T-helper 22 cell (primary cell): Measurements from ENCODE around the gene TANC2.
"Not testable (repeated sequence)": the region's sequence is repeated elsewhere in the genome, so short reads cannot be mapped to it uniquely, and the experiment has no call there.

Experiments
- DNase-seq: peaks from one replicate; pipeline ENCODE4 v3.0.0-alpha.2; 2020; ENCODE audit warnings: low read depth

Gene TANC2

GRCh38 chr17:62964506-62964905, 1.5 kb upstream of the TANC2 start:
- no peak for DNase-seq

DNA sequence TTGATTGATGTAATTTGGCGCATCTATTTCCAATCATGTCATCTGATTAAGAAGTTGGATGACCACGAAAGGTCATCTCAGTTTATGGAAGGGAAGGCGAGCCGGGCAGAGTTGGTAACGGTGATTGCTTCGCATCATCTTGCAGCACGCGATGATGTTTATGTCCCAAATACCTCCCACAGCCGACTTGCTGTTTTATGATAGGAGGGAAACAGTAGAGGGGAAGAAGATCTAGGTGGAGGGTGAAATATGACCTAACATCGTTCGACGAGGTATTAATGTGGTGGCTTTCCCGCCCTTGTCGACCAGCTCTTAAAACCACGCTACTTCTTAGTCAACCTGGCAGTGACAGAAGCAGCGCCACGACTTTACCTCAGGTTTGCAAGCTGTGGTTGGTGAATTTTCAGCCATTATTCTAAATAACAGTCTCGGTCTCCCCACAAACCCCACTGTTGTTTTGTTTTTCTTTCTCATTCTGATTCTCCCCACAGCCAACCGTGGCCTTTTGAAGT, 805 bp upstream of the TANC2 start:
- peak; percentile 34 for DNase-seq

DNA sequence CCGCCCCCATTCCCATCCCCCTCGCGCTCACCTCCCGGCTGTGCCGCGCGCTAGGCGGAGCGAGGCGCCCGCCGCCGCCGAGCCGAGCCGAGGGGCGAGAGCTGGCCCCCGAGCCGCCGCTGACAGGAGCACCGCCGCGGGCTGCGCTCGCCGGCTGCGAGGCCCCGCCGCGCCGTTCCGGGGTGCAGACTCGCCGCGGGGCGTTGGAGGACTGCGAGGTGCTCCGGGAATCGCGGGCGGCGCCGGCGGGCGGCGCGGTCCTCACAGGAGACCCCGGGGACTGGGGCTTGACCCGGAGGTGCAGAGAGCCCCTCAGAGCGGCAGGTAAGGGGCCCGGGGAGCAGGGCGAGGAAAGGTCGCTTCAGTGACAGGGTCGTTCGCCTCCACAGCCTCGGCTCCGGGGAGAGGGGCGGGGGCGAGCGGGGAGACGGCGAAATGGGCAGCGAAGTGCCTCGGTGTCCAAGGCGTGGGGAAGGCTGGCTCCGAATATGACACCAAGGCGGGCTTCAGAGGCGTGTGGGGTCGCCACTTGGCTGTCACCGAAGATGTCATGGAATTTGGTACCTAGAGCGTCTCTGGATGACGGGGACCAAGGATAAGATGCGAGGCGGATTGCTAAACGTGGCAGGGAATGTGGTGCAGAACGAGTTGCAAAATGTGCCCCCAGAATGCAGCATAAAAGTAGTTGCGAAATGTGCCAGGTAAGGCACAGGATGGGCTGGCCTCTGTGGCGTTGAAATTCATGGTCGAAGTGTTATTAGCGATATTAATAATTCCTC, 580 bp downstream of the TANC2 start:
- no peak for DNase-seq

- DNase-seq: no peak
These were observed 1.1 kb downstream of the TANC2 start for GRCh38 chr17:62967205-62967529.

DNA sequence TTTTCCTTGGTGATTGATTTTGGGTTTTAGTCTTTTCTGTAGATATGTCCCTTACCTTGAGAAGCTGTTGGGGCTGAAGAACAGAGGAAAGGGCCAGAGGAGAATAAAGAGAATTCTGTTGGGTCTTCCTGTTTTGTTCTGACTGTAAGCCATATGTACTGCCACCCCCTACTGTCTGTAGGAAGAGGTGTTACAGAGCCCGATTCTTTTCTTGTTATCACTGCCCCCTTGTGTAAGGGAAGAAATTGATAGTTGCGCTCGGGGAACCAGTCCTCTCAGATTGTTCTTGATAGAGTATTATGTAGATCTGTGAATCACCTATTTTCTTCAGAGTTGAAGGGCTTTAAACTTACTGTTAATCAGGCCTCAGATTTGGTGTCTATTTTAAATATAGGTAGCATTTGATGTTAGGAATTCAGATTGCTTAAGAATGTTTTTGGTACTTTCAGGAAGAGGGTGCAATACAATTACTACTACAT, 2.4 kb downstream of the TANC2 start:
- DNase-seq: peak; percentile 23

DNA sequence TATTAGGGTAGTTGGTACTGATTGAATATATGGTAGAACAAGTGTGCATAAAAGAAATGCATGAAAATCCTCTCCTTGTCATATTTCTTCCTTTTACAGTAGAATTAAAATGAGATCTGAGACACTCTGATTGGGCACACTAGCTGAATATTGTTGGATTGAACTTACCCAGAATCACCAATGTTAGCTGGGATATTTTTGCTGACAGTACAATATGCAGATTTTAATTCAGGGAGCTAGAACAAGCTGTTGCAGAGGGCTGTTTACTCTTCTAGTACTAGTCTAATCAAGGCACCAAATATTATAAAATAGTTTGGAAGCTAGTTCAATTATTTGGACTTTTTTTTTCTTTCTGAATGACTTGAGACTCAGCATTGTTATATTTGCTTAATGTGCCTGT, 4.6 kb downstream of the TANC2 start:
- no peak for DNase-seq

DNA sequence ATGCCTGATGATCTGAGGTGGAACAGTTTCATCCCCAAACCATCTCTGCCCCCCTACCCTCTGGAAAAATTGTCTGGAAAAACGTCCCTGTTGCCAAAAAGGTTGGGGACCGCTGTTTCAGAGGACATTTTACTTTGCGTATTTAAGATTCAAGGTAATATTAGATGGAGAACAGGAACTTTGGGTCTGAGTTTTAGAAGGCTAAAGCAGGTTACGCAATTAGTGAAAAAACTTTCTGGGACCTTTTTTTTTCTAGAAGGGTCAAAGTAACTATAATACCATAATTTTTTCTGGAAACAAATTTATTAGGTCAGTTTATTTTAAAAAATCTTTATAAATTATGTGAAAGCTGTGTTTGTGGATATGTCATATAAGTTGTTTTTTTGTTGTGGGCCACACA, 5.8 kb downstream of the TANC2 start:
- DNase-seq: no peak

DNA sequence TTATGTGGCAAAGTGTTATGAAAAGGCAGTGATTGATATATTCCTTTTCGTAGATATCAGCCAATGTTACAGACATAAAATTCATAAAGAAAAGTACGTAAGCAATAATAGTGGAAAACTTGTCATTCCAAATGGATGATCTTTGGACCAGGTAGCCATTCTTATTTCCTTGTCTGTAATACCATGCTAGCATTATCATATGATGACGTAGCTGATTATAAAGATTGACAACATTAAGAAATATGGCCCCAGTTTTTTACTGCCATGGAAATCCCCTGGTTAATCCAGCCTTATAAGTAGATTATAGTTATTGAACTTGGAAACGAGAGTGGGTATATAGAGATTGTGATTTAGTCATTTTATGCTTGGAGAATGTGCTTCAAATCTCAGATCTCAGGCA, 8.8 kb downstream of the TANC2 start:
- no peak for DNase-seq

GRCh38 chr17:62975206-62975605, 9.2 kb downstream of the TANC2 start:
- no peak for DNase-seq

DNA sequence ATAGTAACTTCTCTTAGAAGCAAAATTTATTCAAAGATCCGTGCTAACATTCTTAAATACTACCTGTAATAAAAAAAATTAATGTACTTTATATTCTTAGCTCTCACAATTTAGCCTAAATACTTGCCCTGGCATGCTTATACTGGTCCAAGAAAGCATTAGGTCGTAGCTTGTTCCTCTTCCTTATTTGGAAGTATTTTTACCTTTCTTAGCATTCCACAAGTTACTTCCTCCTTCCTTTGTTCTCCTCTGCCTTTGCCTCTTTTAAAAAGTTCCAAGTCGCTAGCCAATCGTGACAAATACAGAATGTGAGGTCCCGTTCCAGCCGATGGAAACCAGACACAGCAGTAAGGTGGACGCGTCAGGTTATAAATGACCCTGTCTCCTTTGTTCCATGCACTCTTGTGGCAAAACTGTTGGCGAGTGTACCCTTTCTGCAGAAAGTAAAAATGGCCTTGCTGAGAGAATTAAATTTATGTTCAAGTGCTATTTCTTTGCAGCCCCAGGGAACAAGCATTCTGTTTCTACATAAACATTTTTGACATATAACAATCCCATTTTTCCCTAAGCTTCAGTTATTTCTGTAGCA, 10.7 kb downstream of the TANC2 start:
- DNase-seq: not testable (repeated sequence)

DNA sequence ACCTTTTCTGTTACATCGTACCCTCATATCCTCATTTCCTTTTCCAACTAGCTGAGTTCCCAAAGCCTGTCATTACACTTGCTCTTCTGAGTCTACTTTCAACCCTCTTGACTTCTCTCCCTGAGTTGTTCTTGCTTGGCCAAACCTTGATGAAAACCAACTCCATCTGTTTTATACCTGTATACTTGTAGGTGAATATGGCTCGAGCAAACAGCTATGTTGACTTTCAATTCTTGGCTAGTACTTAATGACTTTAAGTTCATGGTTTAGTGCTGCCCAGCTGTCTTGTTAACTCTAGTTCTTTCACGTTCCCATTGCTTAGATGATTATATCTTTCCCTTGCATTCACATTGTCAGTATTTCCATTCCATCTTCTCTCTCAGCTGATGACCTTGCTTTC, 14.8 kb downstream of the TANC2 start:
- DNase-seq: no peak

GRCh38 chr17:62981933-62982332, 15.9 kb downstream of the TANC2 start:
- no peak for DNase-seq

- DNase-seq: no peak
These were observed 18.8 kb downstream of the TANC2 start for GRCh38 chr17:62984801-62985200.

DNA sequence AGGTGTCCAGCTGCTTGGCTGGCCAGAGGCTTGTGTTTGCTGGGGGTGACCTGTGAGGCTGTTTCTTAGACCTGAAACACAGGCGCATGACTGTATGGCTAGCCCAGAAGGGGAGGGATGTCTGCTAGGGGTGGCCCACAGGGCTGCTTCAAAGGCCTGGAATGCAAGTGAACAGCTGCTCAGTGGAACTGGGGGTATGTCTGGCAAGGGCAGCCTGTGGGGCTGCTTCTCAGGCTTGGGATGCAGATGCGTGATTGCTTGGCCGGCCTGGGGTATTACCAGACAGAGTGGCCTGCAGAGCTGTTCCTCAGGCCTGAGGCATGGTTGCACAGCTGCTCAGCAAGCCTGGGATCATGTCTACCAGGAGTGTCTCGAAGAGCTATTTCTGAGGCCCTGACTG, 20.5 kb downstream of the TANC2 start:
- DNase-seq: no peak

DNA sequence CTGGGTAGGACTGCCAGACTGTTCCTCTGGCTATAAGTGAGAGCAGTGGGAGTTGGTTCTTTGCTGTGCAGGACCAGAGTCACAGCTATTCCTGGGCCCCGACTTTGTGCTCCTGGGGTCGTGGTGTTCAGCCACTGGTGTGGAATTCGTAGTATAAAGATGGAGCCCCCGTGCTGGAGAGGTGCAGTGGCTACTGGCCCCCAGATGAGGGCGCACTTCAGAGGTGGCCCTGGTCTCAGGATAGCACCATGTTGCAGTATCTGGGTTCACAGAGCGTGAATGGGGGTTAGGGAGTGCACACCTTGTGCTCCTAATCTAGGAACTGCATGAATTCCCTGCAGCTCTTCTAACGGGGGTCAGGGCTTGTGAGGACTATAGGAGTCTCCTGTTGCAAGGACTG, 21.1 kb downstream of the TANC2 start:
- no peak for DNase-seq

DNA sequence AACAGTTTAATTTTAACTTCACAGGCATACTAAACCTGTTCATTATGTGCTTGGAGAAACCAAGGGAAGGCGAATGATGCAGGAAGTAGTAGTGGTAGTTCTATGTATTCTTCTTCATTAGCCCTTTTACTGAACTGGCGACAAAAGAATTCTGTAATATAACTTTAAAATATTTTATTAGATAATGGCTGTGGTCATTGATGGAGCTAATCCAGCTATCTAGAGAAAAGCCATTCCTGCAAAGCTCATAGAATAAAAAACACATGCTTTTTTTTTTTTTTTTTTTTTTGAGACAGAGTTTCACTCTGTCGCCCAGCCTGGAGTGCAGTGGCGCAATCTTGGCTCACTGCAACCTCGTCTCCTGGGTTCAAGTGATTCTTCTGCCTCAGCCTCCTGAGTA, 23.5 kb downstream of the TANC2 start:
- no peak for DNase-seq

- no peak for DNase-seq
These were observed 28.9 kb downstream of the TANC2 start for GRCh38 chr17:62994931-62995330.

DNA sequence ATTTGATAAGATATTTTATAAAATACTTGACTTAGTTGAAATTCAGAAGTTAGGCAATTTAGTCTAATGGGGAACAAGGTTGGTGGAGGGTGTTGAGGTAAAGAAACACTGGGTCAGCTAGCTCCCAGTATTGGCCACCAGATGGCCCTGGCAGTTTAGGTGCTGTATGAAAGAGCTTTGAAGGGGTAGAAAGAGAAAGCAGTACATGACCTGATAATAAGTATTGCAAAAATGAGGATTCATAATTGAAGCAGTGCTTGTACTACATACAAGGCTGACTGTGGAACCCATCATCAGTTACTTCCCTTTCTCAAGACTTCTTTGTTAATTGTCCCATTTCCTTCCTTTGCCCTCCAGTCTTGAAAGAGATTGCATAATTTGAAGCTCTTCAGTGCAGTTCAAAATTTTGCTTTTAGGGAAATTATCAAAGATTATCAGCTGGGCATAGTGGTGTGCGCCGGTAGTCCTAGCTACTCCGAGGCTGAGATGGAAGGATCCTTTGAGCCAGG, 29.4 kb downstream of the TANC2 start:
- no peak for DNase-seq

GRCh38 chr17:62996221-62996620, 30.2 kb downstream of the TANC2 start:
- DNase-seq: no peak

- no peak for DNase-seq
These were observed 32.1 kb downstream of the TANC2 start for GRCh38 chr17:62998166-62998565.

- no peak for DNase-seq
These were observed 32.8 kb downstream of the TANC2 start for GRCh38 chr17:62998665-62999393.

GRCh38 chr17:62999736-63000135, 33.7 kb downstream of the TANC2 start:
- no peak for DNase-seq
